Colonic mucosa (tissue), 4 donors: ENCODE measurements around the gene ZNF506. TPM values are rescaled to one million over a fixed set of nuclear protein-coding genes. Genes with fewer than 3 reads are reported as not detected.

Source experiments
- DNase-seq: peaks from one replicate; pipeline ENCODE4 v3.0.0-alpha.2; 2020
- H3K27ac ChIP-seq: fragments of 200-600 bp; one replicate; pipeline ENCODE4 v1.8.0; 2021
- H3K27me3 ChIP-seq: fragments of 200-600 bp; one replicate; pipeline ENCODE4 v1.8.0; 2021
- H3K36me3 ChIP-seq: fragments of 200-600 bp; one replicate; pipeline ENCODE4 v1.8.0; 2021
- H3K4me1 ChIP-seq: fragments of 200-600 bp; one replicate; pipeline ENCODE4 v1.8.0; 2021; ENCODE audit warnings: mild to moderate bottlenecking
- H3K4me3 ChIP-seq: fragments of 200-600 bp; one replicate; pipeline ENCODE4 v1.8.0; 2021
- H3K9ac ChIP-seq, 2 donors: one replicate each; pipeline ENCODE4 v1.7.0; 2013; ENCODE audit warnings: control low read depth in 2 of 2, low read depth in 2 of 2, low read length in 2 of 2
- H3K9me3 ChIP-seq: fragments of 200-600 bp; one replicate; pipeline ENCODE4 v1.8.0; 2021
- intact Hi-C: fragments of 100-400 bp; cut with DNase I; formaldehyde crosslinking; loops from one replicate; pipeline ENCODE4 v1.14.1; 2022
- total RNA-seq, 2 donors: library from RNA; stranded (reverse); fragmentation: NEBNext Ultra II Directional in 1 of 2; extraction: Animal tissue kit (Norgen Biotek cat#: 25700) in 1 of 2; gene quantifications; one replicate each; pipeline ENCODE4 v1.2.1, GENCODE V29; 2021
- TF ChIP-seq, protein P1 (sequence below): fragments of 200-600 bp; IDR thresholded peaks from one replicate; pipeline ENCODE4 v1.8.0; 2022; ENCODE audit warnings: antibody characterized with exemption, mild to moderate bottlenecking
- donor health status: healthy.
- donor health status: DM: no; HTN: no; CAD: no.
- donor health status: DM: no; HTN: no; CAD: no.

ZNF506 gene
- total RNA-seq, 2 donors from 2014 or later, result 15.3 to 18.7 TPM

DNA sequence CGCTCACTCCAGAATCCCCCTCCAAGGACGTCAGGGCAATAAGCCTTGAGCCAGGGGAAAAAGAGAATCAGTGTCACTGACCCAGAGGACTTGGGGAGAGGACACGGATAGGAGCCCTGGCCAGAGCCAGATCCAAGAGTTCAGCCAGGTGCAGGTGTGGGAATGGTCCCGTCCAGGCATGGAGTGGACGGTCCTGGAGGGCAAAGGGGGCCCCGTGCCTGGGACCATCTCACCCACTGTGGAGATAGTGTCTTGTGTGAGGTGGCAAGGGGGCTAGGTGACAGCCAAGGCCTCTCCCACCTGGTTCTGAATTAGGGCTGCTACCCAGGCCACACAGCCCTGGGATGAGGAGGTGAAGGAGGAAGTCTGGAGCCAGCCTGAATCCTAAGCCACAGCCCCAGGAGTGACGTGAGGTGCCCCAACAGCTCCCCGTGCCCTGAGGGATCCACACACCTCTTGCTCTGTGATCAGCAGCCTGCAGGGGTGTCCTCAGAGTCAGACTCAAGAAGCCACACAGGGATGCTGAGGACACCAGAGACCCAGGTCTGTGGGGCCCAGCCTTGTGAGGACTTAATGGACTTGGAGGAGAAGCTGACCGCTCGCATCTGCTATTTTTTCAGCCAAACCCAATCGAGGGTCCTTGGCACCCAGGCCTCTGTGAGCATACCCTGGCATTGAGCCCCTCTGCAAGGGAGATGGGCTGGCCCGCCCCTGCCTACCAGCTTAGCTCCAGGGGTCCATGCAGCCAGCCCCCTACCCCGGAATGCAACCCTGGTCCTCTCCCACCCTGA, 72.2 kb downstream of the ZNF506 start:
- Histone ChIP-seq H3K27ac (no peak overlapping the region), H3K9me3 (no peaks in the 10 kb centered on the region), H3K36me3 (no peaks in the 10 kb centered on the region), H3K4me3 (no peak overlapping the region), H3K27me3 (no peaks in the 10 kb centered on the region), H3K9ac (no peak overlapping the region), H3K4me1 (no peaks in the 10 kb centered on the region)
- intact Hi-C loops, result no loop called here
- TF ChIP-seq, protein P1, sequence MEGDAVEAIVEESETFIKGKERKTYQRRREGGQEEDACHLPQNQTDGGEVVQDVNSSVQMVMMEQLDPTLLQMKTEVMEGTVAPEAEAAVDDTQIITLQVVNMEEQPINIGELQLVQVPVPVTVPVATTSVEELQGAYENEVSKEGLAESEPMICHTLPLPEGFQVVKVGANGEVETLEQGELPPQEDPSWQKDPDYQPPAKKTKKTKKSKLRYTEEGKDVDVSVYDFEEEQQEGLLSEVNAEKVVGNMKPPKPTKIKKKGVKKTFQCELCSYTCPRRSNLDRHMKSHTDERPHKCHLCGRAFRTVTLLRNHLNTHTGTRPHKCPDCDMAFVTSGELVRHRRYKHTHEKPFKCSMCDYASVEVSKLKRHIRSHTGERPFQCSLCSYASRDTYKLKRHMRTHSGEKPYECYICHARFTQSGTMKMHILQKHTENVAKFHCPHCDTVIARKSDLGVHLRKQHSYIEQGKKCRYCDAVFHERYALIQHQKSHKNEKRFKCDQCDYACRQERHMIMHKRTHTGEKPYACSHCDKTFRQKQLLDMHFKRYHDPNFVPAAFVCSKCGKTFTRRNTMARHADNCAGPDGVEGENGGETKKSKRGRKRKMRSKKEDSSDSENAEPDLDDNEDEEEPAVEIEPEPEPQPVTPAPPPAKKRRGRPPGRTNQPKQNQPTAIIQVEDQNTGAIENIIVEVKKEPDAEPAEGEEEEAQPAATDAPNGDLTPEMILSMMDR, result no peak
- no peak for DNase-seq

DNA sequence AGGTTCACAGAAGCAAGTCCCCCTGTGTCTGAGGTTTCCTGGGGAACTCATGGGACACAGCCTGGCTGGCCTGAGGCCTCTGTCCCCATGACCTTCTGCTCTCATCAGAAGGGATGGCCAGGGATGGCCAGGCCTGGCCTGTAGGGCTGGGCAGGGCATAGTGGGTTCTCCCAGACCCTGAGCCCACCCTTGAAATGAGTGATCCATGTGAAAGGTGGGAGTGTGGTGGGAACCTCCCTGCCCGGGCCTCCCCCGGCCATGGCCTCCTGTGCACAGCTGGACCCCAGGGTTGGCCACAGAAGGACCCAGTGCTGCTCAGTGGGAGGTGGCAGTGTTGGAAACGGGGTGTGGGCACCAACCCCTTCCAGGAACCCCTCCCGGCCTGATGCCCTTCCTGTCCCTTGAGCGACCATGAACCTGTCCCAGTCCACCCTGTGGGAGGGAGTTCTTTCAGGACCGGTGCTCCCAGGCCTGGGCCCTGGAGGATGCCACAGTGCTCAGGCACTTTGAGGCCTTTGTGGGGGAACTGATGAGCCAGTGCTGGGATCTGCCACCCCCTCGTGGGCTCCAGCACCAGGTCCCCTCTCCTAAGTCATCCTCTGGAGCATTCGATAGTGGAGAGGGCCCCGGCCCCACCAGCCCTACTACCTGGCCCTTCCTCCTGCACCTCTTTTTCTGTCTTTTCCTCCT, 73.2 kb downstream of the ZNF506 start:
- no peak overlapping the region for H3K4me3 ChIP-seq
- H3K9ac ChIP-seq, result no peak overlapping the region
- TF ChIP-seq, protein P1, result no peak
- intact Hi-C loops, result no loop called here
- H3K9me3 ChIP-seq, result no peaks in the 10 kb centered on the region
- no peaks in the 10 kb centered on the region for H3K27me3 ChIP-seq
- DNase-seq, result no peak
- H3K4me1 ChIP-seq, result no peaks in the 10 kb centered on the region
- no peaks in the 10 kb centered on the region for H3K36me3 ChIP-seq
- H3K27ac ChIP-seq, result no peak overlapping the region

DNA sequence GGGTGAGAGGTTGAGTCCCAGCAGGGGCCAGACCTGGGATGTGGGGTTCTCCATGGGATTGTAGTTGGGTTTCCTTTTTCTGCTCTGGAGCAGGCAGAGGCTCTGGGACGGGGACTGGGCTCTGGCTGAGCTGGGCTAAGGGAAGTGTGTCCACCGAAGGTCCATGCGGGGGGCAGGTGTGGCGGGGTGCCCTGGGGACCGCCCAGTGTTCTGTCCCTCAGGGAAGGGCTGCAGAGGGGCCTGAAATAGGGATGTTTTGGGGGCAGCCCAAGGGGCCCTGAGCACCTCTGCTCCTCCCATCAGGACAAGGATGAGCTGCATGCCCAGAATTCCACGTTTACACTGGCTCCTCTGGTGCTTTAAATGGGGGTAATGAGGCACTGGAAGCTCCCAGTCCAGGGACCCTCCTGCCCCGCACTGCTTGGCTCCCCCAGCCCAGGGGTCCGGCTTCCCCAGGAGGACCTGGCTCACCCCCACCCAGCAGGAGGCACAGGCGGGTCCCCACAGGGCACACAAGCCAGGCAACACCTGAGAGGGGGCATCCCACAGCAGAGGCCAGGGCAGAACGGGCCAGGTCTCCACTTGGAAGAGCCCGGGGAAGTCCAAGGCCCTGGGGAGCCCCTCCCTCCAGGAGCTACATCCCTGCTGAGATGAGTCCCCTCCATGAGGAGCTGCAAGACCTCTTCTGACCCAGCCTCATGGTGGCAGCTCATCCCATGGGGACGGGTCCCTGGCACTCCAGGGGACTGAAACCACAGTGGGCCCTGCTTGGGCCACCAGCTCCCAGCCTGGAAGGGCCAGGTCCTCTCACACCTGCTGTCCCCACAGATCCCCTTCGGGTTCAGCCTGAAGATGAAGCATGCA, 74.0 kb downstream of the ZNF506 start:
- H3K36me3 ChIP-seq, result no peaks in the 10 kb centered on the region
- H3K27me3 ChIP-seq, result no peaks in the 10 kb centered on the region
- H3K9ac ChIP-seq, result no peak overlapping the region
- TF ChIP-seq, protein P1, result no peak
- no peak for DNase-seq
- no peaks in the 10 kb centered on the region for H3K9me3 ChIP-seq
- H3K4me1 ChIP-seq, result no peaks in the 10 kb centered on the region
- no peak overlapping the region for H3K27ac ChIP-seq
- H3K4me3 ChIP-seq, result no peak overlapping the region
- intact Hi-C loops, result no loop called here

DNA sequence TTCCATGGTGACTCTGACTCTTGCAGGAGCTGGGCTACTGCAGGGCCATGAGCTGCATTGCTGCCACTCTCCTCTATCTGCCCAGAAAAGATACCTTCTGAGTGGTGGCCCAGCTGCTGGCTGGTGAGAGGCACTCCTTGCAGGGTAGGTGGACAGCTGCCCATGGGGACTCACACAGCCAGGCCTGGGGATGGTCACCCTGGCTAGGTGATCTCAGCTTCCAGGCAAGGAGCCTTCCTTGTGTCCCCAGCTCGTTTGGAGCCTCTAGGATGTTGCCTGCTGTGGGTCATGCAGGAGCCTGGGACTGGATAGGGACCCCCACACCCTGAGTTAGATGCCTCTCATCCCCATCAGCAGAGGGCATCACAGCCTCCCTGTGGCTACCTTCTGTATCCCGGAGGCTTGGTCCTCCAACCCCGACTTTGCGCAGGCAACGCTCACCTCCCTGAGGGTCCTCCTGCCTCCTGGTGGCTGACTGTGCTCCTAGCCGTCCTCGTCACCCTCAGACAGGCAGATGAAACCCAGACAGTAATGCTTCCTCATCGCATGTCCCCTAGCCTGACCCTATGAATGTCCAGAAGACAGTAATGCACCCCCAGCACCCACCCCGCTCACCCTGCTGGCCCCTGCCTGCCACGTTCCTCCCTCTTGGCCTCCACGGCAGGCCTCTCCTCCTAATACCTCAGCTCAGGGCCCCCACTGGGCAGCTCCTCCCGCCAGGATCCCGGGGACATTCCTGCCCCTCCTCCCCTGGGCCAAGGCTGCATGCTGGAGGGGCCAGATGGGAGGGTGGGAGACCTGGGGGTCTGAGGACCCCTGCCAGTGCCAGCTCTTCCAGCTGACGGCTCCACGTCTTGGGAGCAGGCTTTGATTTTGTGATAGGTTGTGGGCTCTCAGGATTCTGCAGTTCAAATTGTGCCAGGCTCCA, 75.0 kb downstream of the ZNF506 start:
- TF ChIP-seq, protein P1, result no peak
- no peak overlapping the region for H3K9ac ChIP-seq
- no peaks in the 10 kb centered on the region for H3K9me3 ChIP-seq
- DNase-seq, result no peak
- intact Hi-C loops, result no loop called here
- H3K4me3 ChIP-seq, result no peak overlapping the region
- no peaks in the 10 kb centered on the region for H3K27me3 ChIP-seq
- no peak overlapping the region for H3K27ac ChIP-seq
- H3K4me1 ChIP-seq, result no peaks in the 10 kb centered on the region
- H3K36me3 ChIP-seq, result no peaks in the 10 kb centered on the region
